Endothelial cell of umbilical vein (primary cell): ENCODE data around the gene TRIM69. TPM values are rescaled to one million over a fixed set of nuclear protein-coding genes. Genes with fewer than 3 reads are reported as not detected.

Experiments used
- BruUV-seq: library from RNA; stranded (reverse); fragments of 400-500 nt; replicated peaks from 2 replicates; lab custom pipeline; 2021; lab: Mats Ljungman, UMichigan
- CTCF ChIA-PET: fragments of 300-600, 350-600 bp; sonication (Branson Sonifier 250); formaldehyde crosslinking; loops from one replicate; lab custom pipeline; 2021; ENCODE audit warnings: antibody characterized with exemption, inconsistent platforms; lab: Charles Lee
- POLR2A ChIA-PET: fragments of 300-600, 350-600 bp; sonication (Branson Sonifier 250); formaldehyde crosslinking; loops from one replicate; lab custom pipeline; 2021; ENCODE audit warnings: antibody characterized with exemption, inconsistent platforms; lab: Charles Lee
- DNase-seq: peaks from one replicate; pipeline ENCODE4 v3.0.0-alpha.2; 2011; ENCODE audit warnings: low read depth, low spot score
- FAIRE-seq: peaks from 2 replicates; lab custom pipeline; 2011; peaks lifted over from hg19 to GRCh38; lab: Jason Lieb, UNC
- H2AFZ ChIP-seq: 2 replicates; pipeline ENCODE4 v1.6.0; 2012; ENCODE audit warnings: low read depth, low read length, control low read depth, inconsistent platforms
- H3K27ac ChIP-seq: 2 replicates; pipeline ENCODE4 v1.5.1; 2011; ENCODE audit warnings: low read depth, mild to moderate bottlenecking, control low read depth, low read length, moderate library complexity; ENCODE audit not compliant: insufficient read depth
- H3K27me3 ChIP-seq, 2 experiments: 2 replicates each; pipeline versions ENCODE4 v1.6.0 to v1.6.1; 2011; ENCODE audit warnings: low read length in 2 of 2, mixed read lengths in 1 of 2; ENCODE audit not compliant: control insufficient read depth in 2 of 2, insufficient read depth in 2 of 2
- H3K36me3 ChIP-seq, 2 experiments: 2 replicates in 1 of 2; 3 replicates in 1 of 2; pipeline ENCODE4 v1.5.1; 2011; ENCODE audit warnings: low read length in 2 of 2, mild to moderate bottlenecking in 1 of 2, moderate library complexity in 1 of 2; ENCODE audit not compliant: control insufficient read depth in 2 of 2, insufficient read depth in 2 of 2; ENCODE audit errors: extremely low read depth in 1 of 2
- H3K4me1 ChIP-seq: 3 replicates; pipeline ENCODE4 v1.5.1; 2011; ENCODE audit warnings: mild to moderate bottlenecking, low read length; ENCODE audit not compliant: control insufficient read depth, insufficient read depth; ENCODE audit errors: extremely low read depth
- H3K4me2 ChIP-seq: 2 replicates; pipeline ENCODE4 v1.6.1; 2011; ENCODE audit warnings: low read length, control low read depth, mixed read lengths; ENCODE audit not compliant: insufficient read depth
- H3K4me3 ChIP-seq, 3 experiments: fragments of 200-600 bp in 1 of 3; sonication (generic), shearing (Covaris generic) in 1 of 3; replicated peaks in 1 of 3; 2 replicates each; pipeline ENCODE4 v1.5.1; 2011 to 2016; ENCODE audit warnings: control low read depth in 3 of 3, low read length in 3 of 3, mild to moderate bottlenecking in 2 of 3, inconsistent platforms in 1 of 3, low read depth in 1 of 3, moderate library complexity in 1 of 3; ENCODE audit not compliant: insufficient read depth in 1 of 3
- H3K79me2 ChIP-seq: 2 replicates; pipeline ENCODE4 v1.6.0; 2012; ENCODE audit warnings: low read length, inconsistent platforms; ENCODE audit not compliant: control insufficient read depth, insufficient read depth
- H3K9ac ChIP-seq: replicated peaks from 2 replicates; pipeline ENCODE3; 2011; ENCODE audit warnings: low read length, control low read depth; ENCODE audit not compliant: insufficient read depth; ENCODE audit errors: extremely low read depth
- H3K9me1 ChIP-seq: replicated peaks from 3 replicates; pipeline ENCODE4 v1.6.0; 2011; ENCODE audit warnings: mild to moderate bottlenecking, low read length; ENCODE audit not compliant: control insufficient read depth, insufficient read depth; ENCODE audit errors: extremely low read depth
- H3K9me3 ChIP-seq: replicated peaks from 2 replicates; pipeline ENCODE4 v1.5.1; 2012; ENCODE audit warnings: low read length, inconsistent platforms; ENCODE audit not compliant: control insufficient read depth, insufficient read depth
- H4K20me1 ChIP-seq: replicated peaks from 2 replicates; pipeline ENCODE3; 2011; ENCODE audit warnings: mild to moderate bottlenecking, low read length; ENCODE audit not compliant: control insufficient read depth, insufficient read depth; ENCODE audit errors: extremely low read depth
- CTCF ChIP-seq, 2 donors: IDR thresholded peaks; 1 replicate in 1 of 2; 2 replicates in 1 of 2; pipeline ENCODE4 v1.5.1; 2011; ENCODE audit warnings: low read length in 2 of 2, mild to moderate bottlenecking in 2 of 2, moderate library complexity in 2 of 2, control low read depth in 1 of 2, inconsistent platforms in 1 of 2, low read depth in 1 of 2; ENCODE audit not compliant: insufficient read depth in 1 of 2; ENCODE audit errors: extremely low read depth in 1 of 2
- EZH2 ChIP-seq: IDR thresholded peaks from 2 replicates; pipeline ENCODE4 v1.6.1; 2012; ENCODE audit warnings: borderline replicate concordance, low read depth, mild to moderate bottlenecking, moderate library complexity, low read length, inconsistent platforms; ENCODE audit not compliant: severe bottlenecking
- FOS ChIP-seq: IDR thresholded peaks from 2 replicates; pipeline ENCODE4 v1.6.1; 2011; ENCODE audit warnings: mild to moderate bottlenecking, low read length, moderate library complexity, borderline replicate concordance; ENCODE audit not compliant: insufficient read depth
- GATA2 ChIP-seq: IDR thresholded peaks from 2 replicates; pipeline ENCODE4 v1.7.0; 2011; ENCODE audit warnings: low read depth, mild to moderate bottlenecking, moderate library complexity, mixed read lengths, low read length; ENCODE audit not compliant: insufficient read length, insufficient read depth
- JUN ChIP-seq: IDR thresholded peaks from 2 replicates; pipeline ENCODE4 v1.6.1; 2011; ENCODE audit warnings: borderline replicate concordance, low read depth; ENCODE audit not compliant: insufficient read length, insufficient read depth
- MAX ChIP-seq: IDR thresholded peaks from 2 replicates; pipeline ENCODE4 v1.6.1; 2011; ENCODE audit not compliant: insufficient read depth, insufficient read length
- MYC ChIP-seq: IDR thresholded peaks from one replicate; pipeline ENCODE4 v1.6.1; 2011; ENCODE audit warnings: mild to moderate bottlenecking, low read depth, low read length
- POLR2A ChIP-seq: IDR thresholded peaks from 2 replicates; pipeline ENCODE4 v1.6.1; 2012; ENCODE audit warnings: low read depth, mild to moderate bottlenecking, control low read depth, low read length
- POLR2AphosphoS5 ChIP-seq: IDR thresholded peaks from 2 replicates; pipeline ENCODE4 v1.6.1; 2012; ENCODE audit warnings: low read depth, mild to moderate bottlenecking, control low read depth, low read length, moderate library complexity; ENCODE audit not compliant: insufficient read depth
- dilution Hi-C: fragments of 300-500 bp; cut with MboI; formaldehyde crosslinking; loops from one replicate; pipeline ENCODE4 v1.15.0; 2019; ENCODE audit warnings: low sequenced_read_pairs; ENCODE audit not compliant: extremely low pct_ligation_motif_present
- intact Hi-C: fragments of 100-400 bp; cut with micrococcal nuclease; formaldehyde crosslinking; loops from one replicate; pipeline ENCODE4 v1.10.0; 2022
- polyA plus RNA-seq, 4 experiments: library from polyadenylated mRNA; depleted of rRNA in 3 of 4; stranded (reverse) in 3 of 4; unstranded in 1 of 4; fragments of >200 nt; gene quantifications; 2 replicates each; pipeline versions ENCODE4 v1.2.1 to v1.2.3, GENCODE V29; 2011 to 2012; ENCODE audit warnings: missing spikeins in 1 of 4
- total RNA-seq: library from RNA; stranded (reverse); gene quantifications from 2 replicates; pipeline ENCODE4 v1.2.3, GENCODE V29; 2021

The TRIM69 gene
- total and polyA plus RNA-seq, 2 donors (not counting 3 experiments of a cell fraction or from before 2014, with no cell fraction given) = 4.8 to 13.0 TPM

GRCh38 chr15:44790215-44790614 lies 53.9 kb downstream of the TRIM69 start:
- H3K9me1 ChIP-seq = no peaks in the 10 kb centered on the region
- TF ChIP-seq POLR2A (no peak), FOS (no peak), POLR2AphosphoS5 (no peak), EZH2 (no peak), JUN (no peak), CTCF (IDR thresholded peaks at IDR 0.05; ENCODE audit: extremely low read depth in 1 of 2, insufficient read depth in 1 of 2, low read depth in 1 of 2, low read length in 2 of 2) (no peak), MAX (no peak), MYC (no peak), GATA2 (no peak)
- no peaks in the 10 kb centered on the region for H3K9me3 ChIP-seq
- no TSS peak for BruUV-seq
- no peak overlapping the region for H3K4me2 ChIP-seq
- no peaks in the 10 kb centered on the region for H4K20me1 ChIP-seq
- H3K9ac ChIP-seq = no peak overlapping the region
- DNase-seq = no peak
- ChIA-PET CTCF (interaction anchor here (1.0 kb wide), 1 partner anchor 9 kb away, joined by 4 read pairs; no protein-coding TSS in a partner anchor), POLR2A (no interaction called here)
- no peaks in the 10 kb centered on the region for H3K36me3 ChIP-seq
- no peak overlapping the region for H3K4me3 ChIP-seq
- H3K27me3 ChIP-seq = no peaks in the 10 kb centered on the region
- dilution Hi-C loops (no loop called here), intact Hi-C loops (no loop called here)
- H3K27ac ChIP-seq = no peak overlapping the region
- H3K4me1 ChIP-seq = no peaks in the 10 kb centered on the region
- no peak for FAIRE-seq
- H3K79me2 ChIP-seq = no peaks in the 10 kb centered on the region
- no peak overlapping the region for H2AFZ ChIP-seq
